AG09309 (cell line): Measurements from ENCODE around the gene HSD17B12.

Experiments
- DNase-seq: peaks from one replicate; pipeline ENCODE4 v3.0.0-alpha.2; 2010; ENCODE audit warnings: low read depth
- H3K4me3 ChIP-seq: 2 replicates; pipeline ENCODE4 v1.5.1; 2011; ENCODE audit warnings: mild to moderate bottlenecking, low read depth, low read length, moderate library complexity; ENCODE audit not compliant: control insufficient read depth
- TF ChIP-seq, protein P1 (sequence below): IDR thresholded peaks from 2 replicates; pipeline ENCODE4 v1.5.1; 2011; ENCODE audit warnings: mild to moderate bottlenecking, low read depth, low read length, inconsistent platforms; ENCODE audit not compliant: insufficient read depth, control insufficient read depth; ENCODE audit errors: missing control alignments

HSD17B12 gene

GRCh38 chr11:43687120-43687791 is 6.7 kb downstream of the HSD17B12 start:
- TF ChIP-seq, protein P1, sequence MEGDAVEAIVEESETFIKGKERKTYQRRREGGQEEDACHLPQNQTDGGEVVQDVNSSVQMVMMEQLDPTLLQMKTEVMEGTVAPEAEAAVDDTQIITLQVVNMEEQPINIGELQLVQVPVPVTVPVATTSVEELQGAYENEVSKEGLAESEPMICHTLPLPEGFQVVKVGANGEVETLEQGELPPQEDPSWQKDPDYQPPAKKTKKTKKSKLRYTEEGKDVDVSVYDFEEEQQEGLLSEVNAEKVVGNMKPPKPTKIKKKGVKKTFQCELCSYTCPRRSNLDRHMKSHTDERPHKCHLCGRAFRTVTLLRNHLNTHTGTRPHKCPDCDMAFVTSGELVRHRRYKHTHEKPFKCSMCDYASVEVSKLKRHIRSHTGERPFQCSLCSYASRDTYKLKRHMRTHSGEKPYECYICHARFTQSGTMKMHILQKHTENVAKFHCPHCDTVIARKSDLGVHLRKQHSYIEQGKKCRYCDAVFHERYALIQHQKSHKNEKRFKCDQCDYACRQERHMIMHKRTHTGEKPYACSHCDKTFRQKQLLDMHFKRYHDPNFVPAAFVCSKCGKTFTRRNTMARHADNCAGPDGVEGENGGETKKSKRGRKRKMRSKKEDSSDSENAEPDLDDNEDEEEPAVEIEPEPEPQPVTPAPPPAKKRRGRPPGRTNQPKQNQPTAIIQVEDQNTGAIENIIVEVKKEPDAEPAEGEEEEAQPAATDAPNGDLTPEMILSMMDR: no peak
- no peak for DNase-seq
- no peak overlapping the region for H3K4me3 ChIP-seq

GRCh38 chr11:43688394-43688793 is 7.9 kb downstream of the HSD17B12 start:
- H3K4me3 ChIP-seq: no peak overlapping the region
- DNase-seq: no peak
- TF ChIP-seq, protein P1: no peak

GRCh38 chr11:43689167-43689566 is 8.6 kb downstream of the HSD17B12 start:
- DNase-seq: no peak
- TF ChIP-seq, protein P1: no peak
- H3K4me3 ChIP-seq: no peak overlapping the region

DNA sequence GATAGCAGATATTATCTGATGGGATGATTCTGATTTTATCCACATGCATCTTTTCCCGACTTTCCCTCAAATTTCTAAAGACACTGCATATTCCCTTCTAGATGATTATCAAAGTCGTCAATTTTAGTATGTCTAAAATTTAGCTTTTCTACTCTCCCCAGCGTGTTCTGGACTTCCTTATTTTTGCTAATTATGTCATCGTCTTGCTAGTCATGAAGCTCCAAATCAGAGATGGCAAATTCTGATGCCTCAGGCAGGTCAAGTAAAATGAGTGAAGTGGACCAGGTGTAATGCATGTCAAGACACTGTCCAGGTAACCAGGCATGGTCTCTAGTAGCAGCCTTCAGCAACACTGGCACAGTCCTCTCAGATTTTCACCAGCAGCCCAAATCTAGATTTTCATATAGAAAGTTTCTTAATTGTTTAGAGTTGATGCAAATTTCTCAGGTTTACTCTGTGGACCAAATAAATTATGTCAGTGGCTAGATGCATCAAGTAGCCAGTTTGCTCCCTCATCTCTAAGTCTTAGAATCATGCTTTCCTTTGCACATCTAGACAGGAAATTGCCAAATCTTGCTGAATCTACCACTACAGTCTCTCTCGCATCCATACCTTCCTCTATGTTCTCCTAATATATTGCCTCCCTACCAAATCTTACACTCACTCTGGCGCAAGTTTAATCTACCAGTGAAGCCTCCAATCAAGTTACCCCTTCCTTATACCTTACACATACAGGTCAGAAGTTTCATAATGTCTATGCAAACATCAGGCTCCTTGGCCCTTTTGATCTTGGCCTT is 10.6 kb downstream of the HSD17B12 start:
- H3K4me3 ChIP-seq: no peak overlapping the region
- no peak for DNase-seq
- TF ChIP-seq, protein P1: no peak

- H3K4me3 ChIP-seq: no peak overlapping the region
- no peak for DNase-seq
- TF ChIP-seq, protein P1: no peak
Measured at GRCh38 chr11:43691806-43692205, 11.3 kb downstream of the HSD17B12 start.

DNA sequence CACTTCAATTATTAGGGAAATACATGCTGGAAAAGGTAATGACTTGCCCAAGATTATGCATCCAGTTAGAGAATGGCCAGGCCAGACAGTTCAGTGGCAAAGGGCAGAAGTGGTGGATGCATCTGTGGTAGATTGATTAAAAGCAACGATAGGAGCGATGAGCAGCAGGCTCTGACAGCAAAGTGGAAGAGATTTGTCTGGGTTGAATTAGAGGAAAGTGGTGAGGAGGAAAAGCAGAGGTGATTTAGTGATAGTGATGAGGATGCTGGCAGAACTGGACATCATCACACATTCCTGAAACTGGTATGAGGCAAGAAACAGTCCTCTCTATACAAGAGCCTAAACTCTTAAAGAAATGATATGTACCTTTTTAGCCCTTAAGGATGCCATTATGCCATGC is 12.5 kb downstream of the HSD17B12 start:
- H3K4me3 ChIP-seq: no peak overlapping the region
- DNase-seq: no peak
- TF ChIP-seq, protein P1: no peak

- no peak overlapping the region for H3K4me3 ChIP-seq
- TF ChIP-seq, protein P1: no peak
- no peak for DNase-seq
Measured at GRCh38 chr11:43693731-43694130, 13.2 kb downstream of the HSD17B12 start.
